SK-N-SH (cell line): ENCODE results near the gene BEND5. TPM values are rescaled to one million over a fixed set of nuclear protein-coding genes. Genes with fewer than 3 reads are reported as not detected.

Experiments used
- CTCF ChIA-PET: fragments of 300-600, 350-600 bp; formaldehyde crosslinking; extraction: SDS; loops from one replicate; lab custom pipeline; 2021; lab: Yijun Ruan, JAX
- POLR2A ChIA-PET: fragments of 350-600 bp; sonication (Branson Sonifier 250); formaldehyde crosslinking; extraction: SDS; loops from one replicate; lab custom pipeline; 2020; ENCODE audit warnings: antibody characterized with exemption, inconsistent platforms; lab: Yijun Ruan, JAX
- DNase-seq: peaks from one replicate; pipeline ENCODE4 v3.0.0; 2012
- H2AFZ ChIP-seq: fragments of 200-600 bp; sonication (generic); 2 replicates; pipeline ENCODE4 v1.8.1; 2016; ENCODE audit warnings: antibody characterized with exemption, mild to moderate bottlenecking, low read depth
- H3F3A ChIP-seq: fragments of 200-600 bp; sonication (generic); replicated peaks from 2 replicates; pipeline ENCODE3; 2016; ENCODE audit warnings: antibody characterized with exemption, mild to moderate bottlenecking; ENCODE audit not compliant: insufficient read depth
- H3K27ac ChIP-seq, 2 experiments: fragments of 200-500 bp in 1 of 2; fragments of 200-600 bp in 1 of 2; sonication (Bioruptor generic) in 1 of 2; sonication (generic), shearing (Covaris generic) in 1 of 2; 2 replicates each; pipeline versions ENCODE4 v1.5.1 to v1.6.1; 2014 to 2016; ENCODE audit warnings: low read depth in 2 of 2, inconsistent platforms in 1 of 2, low read length in 1 of 2, mild to moderate bottlenecking in 1 of 2, mixed read lengths in 1 of 2
- H3K27me3 ChIP-seq: fragments of 200-600 bp; sonication (generic), shearing (Covaris generic); 2 replicates; pipeline ENCODE4 v1.6.1; 2016; ENCODE audit warnings: mixed run types; ENCODE audit not compliant: insufficient read depth
- H3K36me3 ChIP-seq, 2 experiments: fragments of 200-500 bp in 1 of 2; fragments of 200-600 bp in 1 of 2; sonication (Bioruptor generic) in 1 of 2; sonication (generic) in 1 of 2; replicated peaks in 1 of 2; 2 replicates each; pipeline versions ENCODE3 to v1.5.1; 2014 to 2016; ENCODE audit warnings: low read length in 1 of 2, mild to moderate bottlenecking in 1 of 2; ENCODE audit not compliant: insufficient read depth in 2 of 2, control insufficient read depth in 1 of 2
- H3K4me1 ChIP-seq, 2 experiments: fragments of 200-500 bp in 1 of 2; fragments of 200-600 bp in 1 of 2; sonication (Bioruptor generic) in 1 of 2; sonication (generic), shearing (Covaris generic) in 1 of 2; 2 replicates each; pipeline versions ENCODE4 v1.5.1 to v1.6.1; 2014 to 2016; ENCODE audit warnings: low read depth in 1 of 2, low read length in 1 of 2, mixed run types in 1 of 2; ENCODE audit not compliant: insufficient read depth in 2 of 2, control insufficient read depth in 1 of 2
- H3K4me2 ChIP-seq: fragments of 200-600 bp; sonication (generic), shearing (Covaris generic); 2 replicates; pipeline ENCODE4 v1.6.1; 2017; ENCODE audit warnings: mixed run types
- H3K4me3 ChIP-seq, 2 experiments: fragments of 200-500 bp in 1 of 2; fragments of 200-600 bp in 1 of 2; sonication (Bioruptor generic) in 1 of 2; sonication (generic), shearing (Covaris generic) in 1 of 2; 2 replicates each; pipeline versions ENCODE4 v1.5.1 to v1.8.1; 2014 to 2016; ENCODE audit warnings: low read depth in 2 of 2, inconsistent platforms in 1 of 2, low read length in 1 of 2, mild to moderate bottlenecking in 1 of 2, mixed read lengths in 1 of 2, moderate library complexity in 1 of 2
- H3K79me2 ChIP-seq: fragments of 200-600 bp; sonication (generic); 2 replicates; pipeline ENCODE4 v1.8.1; 2017; ENCODE audit warnings: mild to moderate bottlenecking; ENCODE audit not compliant: insufficient read depth
- H3K9ac ChIP-seq: fragments of 200-600 bp; sonication (generic); 2 replicates; pipeline ENCODE4 v1.6.1; 2017; ENCODE audit warnings: mixed run types
- H3K9me2 ChIP-seq: fragments of 200-600 bp; sonication (generic); 2 replicates; pipeline ENCODE4 v1.6.1; 2017; ENCODE audit warnings: mixed run types
- H3K9me3 ChIP-seq: fragments of 200-600 bp; sonication (generic); 2 replicates; pipeline ENCODE4 v1.6.1; 2017; ENCODE audit warnings: mixed run types, mild to moderate bottlenecking, moderate library complexity
- H4K20me1 ChIP-seq: fragments of 200-600 bp; sonication (generic); 2 replicates; pipeline ENCODE4 v1.6.1; 2017; ENCODE audit warnings: mild to moderate bottlenecking, mixed run types; ENCODE audit not compliant: insufficient read depth
- CTCF ChIP-seq: fragments of 200-600 bp; sonication (generic); IDR thresholded peaks from 2 replicates; pipeline ENCODE4 v1.6.1; 2017; ENCODE audit warnings: antibody characterized with exemption, mild to moderate bottlenecking, moderate library complexity
- FOSL2 ChIP-seq: IDR thresholded peaks from 2 replicates; pipeline ENCODE4 v1.4.0; 2012; ENCODE audit warnings: low read depth, mild to moderate bottlenecking, moderate library complexity, borderline replicate concordance
- GATA2 ChIP-seq: sonication (generic); formaldehyde crosslinking; IDR thresholded peaks from 2 replicates; pipeline ENCODE4 v1.5.0; 2020; ENCODE audit warnings: mild to moderate bottlenecking, missing genetic modification reagents
- NRF1 ChIP-seq: IDR thresholded peaks from 2 replicates; pipeline ENCODE4 v1.6.1; 2012; ENCODE audit warnings: low read depth, mild to moderate bottlenecking, low read length
- PBX3 ChIP-seq: IDR thresholded peaks from 2 replicates; pipeline ENCODE4; 2012
- RAD21 ChIP-seq: IDR thresholded peaks from 2 replicates; pipeline ENCODE4 v1.6.1; 2012; ENCODE audit warnings: mild to moderate bottlenecking, low read length
- RFX5 ChIP-seq: IDR thresholded peaks from 2 replicates; pipeline ENCODE4 v1.6.1; 2012; ENCODE audit warnings: mild to moderate bottlenecking, improper control_type of control experiment, low read length
- SIN3A ChIP-seq: IDR thresholded peaks from 2 replicates; pipeline ENCODE4 v1.6.1; 2012; ENCODE audit warnings: low read depth, mild to moderate bottlenecking, low read length, moderate library complexity, borderline replicate concordance
- SMC3 ChIP-seq: IDR thresholded peaks from 2 replicates; pipeline ENCODE4 v1.6.1; 2012; ENCODE audit warnings: low read depth, low read length, improper control_type of control experiment
- TAF1 ChIP-seq: IDR thresholded peaks from 2 replicates; pipeline ENCODE4 v1.6.1; 2012; ENCODE audit warnings: low read depth, mild to moderate bottlenecking, low read length, moderate library complexity, borderline replicate concordance
- TEAD4 ChIP-seq: IDR thresholded peaks from 2 replicates; pipeline ENCODE4 v1.4.0; 2012; ENCODE audit warnings: mild to moderate bottlenecking, borderline replicate concordance; ENCODE audit not compliant: insufficient read depth
- YY1 ChIP-seq: IDR thresholded peaks from 2 replicates; pipeline ENCODE4 v1.4.0; 2012; ENCODE audit warnings: low read depth, mild to moderate bottlenecking
- ZBTB33 ChIP-seq: IDR thresholded peaks from 2 replicates; pipeline ENCODE4 v1.4.0; 2012; ENCODE audit warnings: low read depth, borderline replicate concordance
- WGBS: methylation state at CpG from one replicate; pipeline ENCODE4 v1.1.6; 2017; ENCODE audit warnings: low lambda C conversion rate; 5-methylcytosine and 5-hydroxymethylcytosine counted together
- polyA plus RNA-seq, 3 experiments: library from polyadenylated mRNA; depleted of rRNA; stranded (reverse); fragments of >200 nt; gene quantifications; 2 replicates each; pipeline ENCODE4 v1.2.3, GENCODE V29; 2012

BEND5 gene
- polyA plus RNA-seq, 1 of the 3 experiments (the other 2 are of a cell fraction), result 5.6 TPM

GRCh38 chr1:48817505-48818114 is 40.9 kb upstream of the BEND5 start:
- CTCF ChIA-PET, result interaction anchor here (0.5 to 3.2 kb wide), 51 partner anchors 9 to 1531 kb away, joined by 3 to 65 read pairs (median 4); no protein-coding TSS in a partner anchor

More at GRCh38 chr1:48817505-48818114, 40.9 kb upstream of the BEND5 start:
- H3K4me1 ChIP-seq, result peaks cover 0 to 2% of the 10 kb centered on the region in 2 experiments; a peak in 2 of 4 replicates
- H3K27ac ChIP-seq, result no peak overlapping the region
- H3K79me2 ChIP-seq, result no peaks in the 10 kb centered on the region
- POLR2A ChIA-PET, result no interaction called here
- H3F3A ChIP-seq, result no peaks in the 10 kb centered on the region
- H4K20me1 ChIP-seq, result no peaks in the 10 kb centered on the region
- H3K4me2 ChIP-seq, result no peak overlapping the region
- no peak overlapping the region for H2AFZ ChIP-seq
- no peaks in the 10 kb centered on the region for H3K9me2 ChIP-seq
- H3K27me3 ChIP-seq, result no peaks in the 10 kb centered on the region
- H3K4me3 ChIP-seq, result no peak overlapping the region; a peak in 1 of 4 replicates
- peak; percentile 51 for DNase-seq
- H3K9me3 ChIP-seq, result no peaks in the 10 kb centered on the region
- TF ChIP-seq NRF1 (no peak), CTCF (peak; percentile 78), ZBTB33 (no peak), RFX5 (no peak), SMC3 (peak; percentile 88), SIN3A (no peak), FOSL2 (no peak), TAF1 (no peak), PBX3 (no peak), GATA2 (CRISPR knock-in tag) (no peak), RAD21 (peak; percentile 91), TEAD4 (no peak), YY1 (no peak)
- TF ChIP-seq, all 33 proteins: peak for 3
- no peaks in the 10 kb centered on the region for H3K36me3 ChIP-seq
- H3K9ac ChIP-seq, result no peak overlapping the region
- 81% methylated on average over 4 of the region's 4 CpGs for WGBS
